Subcutaneous abdominal adipose tissue (tissue), 5 donors: ENCODE results near the gene ELK4.
A peak's percentile ranks its signal among the peaks of the same experiment; 100 is the strongest.

Experiments used
- H3K27ac ChIP-seq: one replicate; pipeline ENCODE4 v1.7.0; 2013; ENCODE audit warnings: low read depth, mild to moderate bottlenecking, inconsistent platforms, low read length, moderate library complexity
- H3K27me3 ChIP-seq, 5 donors: one replicate each; pipeline ENCODE4 v1.7.0; 2013; ENCODE audit warnings: low read length in 5 of 5, inconsistent platforms in 1 of 5; ENCODE audit not compliant: control insufficient read depth in 5 of 5, insufficient read depth in 4 of 5
- H3K36me3 ChIP-seq, 5 donors: one replicate each; pipeline ENCODE4 v1.7.0; 2013; ENCODE audit warnings: low read length in 5 of 5; ENCODE audit not compliant: control insufficient read depth in 5 of 5, insufficient read depth in 5 of 5
- H3K4me1 ChIP-seq, 5 donors: one replicate each; pipeline ENCODE4 v1.7.0; 2013; ENCODE audit warnings: low read length in 5 of 5, mild to moderate bottlenecking in 3 of 5, moderate library complexity in 1 of 5; ENCODE audit not compliant: control insufficient read depth in 5 of 5, insufficient read depth in 5 of 5
- H3K4me3 ChIP-seq, 5 donors: one replicate each; pipeline ENCODE4 v1.7.0; 2013; ENCODE audit warnings: low read length in 5 of 5, low read depth in 1 of 5
- H3K9ac ChIP-seq, 5 donors: one replicate each; pipeline ENCODE4 v1.7.0; 2013; ENCODE audit warnings: low read length in 5 of 5, mild to moderate bottlenecking in 4 of 5, moderate library complexity in 3 of 5
- H3K9me3 ChIP-seq, 5 donors: one replicate each; pipeline ENCODE4 v1.7.0; 2013; ENCODE audit warnings: low read length in 5 of 5; ENCODE audit not compliant: control insufficient read depth in 5 of 5
- donor health status: healthy.
- donor health status: healthy.
- donor health status: healthy.
- donor health status: healthy.
- donor health status: healthy.

The ELK4 gene

DNA sequence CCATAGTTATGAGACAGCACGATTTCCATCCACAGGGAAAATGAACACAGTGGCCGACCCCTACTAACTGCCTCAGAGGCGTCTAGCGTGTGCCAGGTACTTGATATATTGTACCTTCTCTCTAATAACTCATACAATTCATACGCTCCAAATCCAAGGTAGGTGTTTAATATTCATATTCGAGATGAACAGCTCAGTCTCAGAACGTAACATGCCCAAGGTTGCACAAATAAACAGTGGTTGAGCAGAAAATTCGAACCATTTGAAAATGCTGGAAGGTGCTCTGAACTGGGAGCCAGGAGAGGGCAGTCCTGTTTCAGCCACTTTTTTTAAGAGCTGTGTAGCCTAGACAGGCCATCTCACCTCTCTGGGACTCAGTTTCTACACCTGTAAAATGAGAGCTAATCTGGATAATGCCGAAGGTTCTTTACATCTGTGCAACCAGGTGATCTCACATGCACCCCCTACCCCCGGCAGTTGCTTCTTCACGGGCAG is 40.6 kb upstream of the ELK4 start:
- Histone ChIP-seq H3K27ac (no peak overlapping the region), H3K4me1 (peaks cover 0 to 24% (median 4%) of the 10 kb centered on the region in 5 donors), H3K27me3 (peaks cover 7 to 25% (median 15%) of the 10 kb centered on the region in 5 donors), H3K4me3 (no peak overlapping the region), H3K36me3 (no peaks in the 10 kb centered on the region), H3K9me3 (no peaks in the 10 kb centered on the region), H3K9ac (no peak overlapping the region)

DNA sequence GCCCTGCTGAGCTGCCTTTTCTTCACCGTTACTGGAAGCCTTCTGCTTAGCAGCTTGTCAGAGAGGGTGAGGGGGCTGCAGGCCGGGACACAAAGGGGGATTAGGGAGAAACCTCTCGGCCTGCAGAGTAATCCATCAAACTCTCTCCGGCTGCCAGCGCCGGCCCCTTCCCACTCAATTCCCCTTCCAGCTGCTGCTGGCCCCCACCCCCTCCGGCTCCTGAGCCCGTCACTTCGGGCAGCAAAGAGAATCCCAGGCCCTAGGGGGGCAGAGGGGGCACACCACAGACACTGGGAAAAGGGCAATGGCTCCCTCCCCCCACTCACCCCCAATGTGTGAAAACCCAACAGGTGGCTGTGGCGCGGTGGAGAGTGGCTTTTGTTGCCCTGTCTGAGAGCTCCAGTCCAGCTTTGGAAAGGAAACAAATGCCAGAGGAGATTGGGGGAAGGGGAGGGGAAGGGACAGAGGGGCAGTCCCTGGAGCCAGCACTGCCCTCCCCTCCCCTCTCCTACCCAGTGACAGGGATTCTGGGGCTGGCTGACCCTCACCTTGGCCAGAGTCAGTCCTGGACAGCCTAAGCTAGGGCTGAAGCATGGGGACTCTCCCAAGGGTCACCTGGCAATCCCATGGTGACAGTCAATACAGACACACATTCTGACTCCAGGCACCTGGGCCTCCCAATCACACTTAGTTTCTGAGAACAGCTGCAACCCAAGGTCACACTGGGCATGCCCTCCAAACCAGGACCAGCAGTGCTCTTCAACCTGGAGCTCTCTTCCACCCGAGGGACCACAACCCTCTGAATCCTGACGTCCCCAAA is 39.0 kb upstream of the ELK4 start:
- Histone ChIP-seq H3K4me3 (no peak overlapping the region), H3K27ac (no peak overlapping the region)

DNA sequence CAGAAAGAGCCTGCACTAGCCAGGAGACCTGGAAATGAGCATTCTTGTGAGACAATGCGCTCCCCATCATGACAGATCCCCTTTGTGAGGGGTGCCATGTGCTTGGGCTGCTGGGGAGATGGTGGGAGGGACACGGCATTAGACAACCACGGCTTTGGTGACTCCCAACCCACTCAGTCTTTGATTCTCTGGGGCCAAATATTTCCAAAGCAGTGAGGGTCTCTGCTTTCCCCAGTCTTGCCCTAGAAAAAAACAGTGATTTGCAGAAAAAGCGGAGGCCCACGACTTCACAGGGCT is 38.3 kb upstream of the ELK4 start:
- Histone ChIP-seq H3K9ac (no peak overlapping the region), H3K4me3 (no peak overlapping the region), H3K4me1 (peaks cover 0 to 28% (median 11%) of the 10 kb centered on the region in 5 donors), H3K36me3 (no peaks in the 10 kb centered on the region), H3K27ac (no peak overlapping the region), H3K9me3 (no peaks in the 10 kb centered on the region), H3K27me3 (peaks cover 10 to 28% (median 15%) of the 10 kb centered on the region in 5 donors)

More for the DNA sequence above, 39.0 kb upstream of the ELK4 start:
- no peak overlapping the region for H3K9ac ChIP-seq
- H3K4me1 ChIP-seq: peaks cover 0 to 24% (median 4%) of the 10 kb centered on the region in 5 donors
- no peaks in the 10 kb centered on the region for H3K9me3 ChIP-seq
- H3K36me3 ChIP-seq: no peaks in the 10 kb centered on the region
- peaks cover 10 to 28% (median 15%) of the 10 kb centered on the region in 5 donors for H3K27me3 ChIP-seq

DNA sequence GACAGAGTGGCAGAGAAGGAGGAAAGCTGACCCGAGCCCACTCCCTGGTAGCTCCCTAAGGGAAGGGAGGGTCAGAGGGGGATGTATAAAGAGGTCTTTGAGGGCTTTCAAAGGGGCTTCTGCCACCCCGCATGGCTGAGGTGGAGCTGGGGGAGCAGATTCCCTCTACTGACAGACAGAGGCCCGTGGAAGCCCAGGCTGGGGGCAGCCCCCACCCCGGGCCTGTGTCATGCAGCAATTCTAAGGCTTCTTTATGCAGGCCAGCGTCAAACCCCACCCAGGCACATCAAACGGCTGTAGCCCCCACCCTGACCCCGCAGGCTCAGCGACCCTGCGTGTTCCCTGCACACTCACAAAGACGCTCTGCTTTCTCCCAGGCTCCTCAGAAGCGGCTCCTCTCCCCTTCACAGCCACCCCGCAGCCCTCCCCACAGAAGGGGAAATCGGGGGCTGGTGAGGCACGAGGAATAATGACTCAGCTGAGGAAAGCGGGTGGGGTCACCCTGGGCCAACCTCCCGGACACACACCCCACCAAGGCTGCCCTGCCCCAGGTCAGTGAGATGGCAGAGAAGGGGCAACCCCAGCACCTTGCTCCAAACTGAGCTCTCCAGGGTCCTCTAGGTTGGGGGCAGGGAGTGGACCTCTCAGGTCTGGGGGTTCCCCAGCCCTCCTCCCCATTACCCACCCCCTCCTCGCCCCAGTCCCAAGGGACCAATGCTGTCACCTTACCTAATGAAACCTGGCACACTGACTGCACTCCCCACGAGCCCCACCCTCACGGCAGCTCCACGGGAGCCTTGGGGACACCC is 37.7 kb upstream of the ELK4 start:
- no peak overlapping the region for H3K27ac ChIP-seq
- peaks cover 10 to 28% (median 16%) of the 10 kb centered on the region in 5 donors for H3K27me3 ChIP-seq
- peaks cover 0 to 30% (median 15%) of the 10 kb centered on the region in 5 donors for H3K4me1 ChIP-seq
- no peaks in the 10 kb centered on the region for H3K9me3 ChIP-seq
- no peak overlapping the region for H3K4me3 ChIP-seq
- no peaks in the 10 kb centered on the region for H3K36me3 ChIP-seq
- no peak overlapping the region for H3K9ac ChIP-seq

DNA sequence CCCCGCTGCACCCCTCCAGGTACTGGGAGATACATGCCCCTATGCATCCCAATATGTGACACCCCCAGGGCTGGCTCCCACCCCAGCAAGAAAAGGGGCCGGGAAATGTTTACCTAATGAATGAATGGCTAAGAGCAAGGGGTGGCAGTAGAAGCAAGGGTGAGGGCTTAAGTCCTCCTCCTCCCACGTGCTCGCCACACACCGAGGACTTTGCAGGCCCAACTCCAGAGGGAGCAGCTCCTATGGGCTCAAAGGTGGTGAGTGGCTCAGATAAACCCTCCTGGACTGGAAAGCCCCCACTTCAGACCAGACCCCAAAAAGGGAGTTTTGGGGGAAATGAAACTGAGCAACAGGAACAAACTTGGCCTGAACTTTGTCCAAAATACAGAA is 37.1 kb upstream of the ELK4 start:
- Histone ChIP-seq H3K36me3 (no peaks in the 10 kb centered on the region), H3K9ac (peak overlapping the region in 1 of 5 donors; percentile 11), H3K9me3 (no peaks in the 10 kb centered on the region), H3K4me1 (peaks cover 0 to 30% (median 20%) of the 10 kb centered on the region in 5 donors), H3K4me3 (no peak overlapping the region), H3K27me3 (peaks cover 10 to 31% (median 17%) of the 10 kb centered on the region in 5 donors), H3K27ac (no peak overlapping the region)

DNA sequence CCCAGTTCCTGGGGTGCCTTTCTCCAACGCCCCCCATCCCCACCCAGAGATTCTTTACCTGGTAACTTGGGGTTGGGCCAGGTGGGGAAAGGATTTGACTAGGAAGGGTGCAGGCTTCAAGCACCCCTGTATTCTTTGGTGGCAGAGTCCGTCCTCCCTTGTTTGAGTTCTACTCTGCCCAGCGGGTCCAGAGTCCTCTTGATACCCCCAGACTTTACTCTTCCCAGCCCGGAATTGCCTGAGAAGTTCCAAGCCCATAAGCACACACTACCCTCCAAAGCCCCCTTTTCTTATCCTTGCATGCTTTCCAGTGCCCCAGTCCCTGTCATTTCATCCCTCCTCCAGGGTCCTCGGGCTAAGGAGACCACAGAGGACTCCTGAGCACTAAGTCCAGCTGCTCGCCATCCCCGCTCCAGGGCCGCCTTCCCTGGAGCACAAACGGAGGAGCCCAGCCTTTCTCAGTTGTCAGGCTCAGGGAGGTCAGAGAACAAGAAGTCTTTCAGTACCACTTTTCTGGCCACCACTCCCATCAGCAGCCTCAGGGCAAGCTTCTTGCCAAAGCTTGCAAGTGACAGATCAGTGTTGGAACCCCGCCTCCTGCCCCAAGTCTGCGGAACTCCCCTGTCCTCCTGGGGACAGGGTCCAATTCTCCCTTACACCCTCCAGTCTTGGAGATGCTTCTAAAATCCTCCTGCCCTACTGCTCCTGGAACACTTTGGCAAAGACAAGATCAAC is 36.3 kb upstream of the ELK4 start:
- Histone ChIP-seq H3K4me1 (peaks cover 0 to 30% (median 20%) of the 10 kb centered on the region in 5 donors), H3K27me3 (peaks cover 10 to 31% (median 17%) of the 10 kb centered on the region in 5 donors), H3K27ac (no peak overlapping the region), H3K36me3 (no peaks in the 10 kb centered on the region), H3K9ac (no peak overlapping the region), H3K4me3 (no peak overlapping the region), H3K9me3 (no peaks in the 10 kb centered on the region)

DNA sequence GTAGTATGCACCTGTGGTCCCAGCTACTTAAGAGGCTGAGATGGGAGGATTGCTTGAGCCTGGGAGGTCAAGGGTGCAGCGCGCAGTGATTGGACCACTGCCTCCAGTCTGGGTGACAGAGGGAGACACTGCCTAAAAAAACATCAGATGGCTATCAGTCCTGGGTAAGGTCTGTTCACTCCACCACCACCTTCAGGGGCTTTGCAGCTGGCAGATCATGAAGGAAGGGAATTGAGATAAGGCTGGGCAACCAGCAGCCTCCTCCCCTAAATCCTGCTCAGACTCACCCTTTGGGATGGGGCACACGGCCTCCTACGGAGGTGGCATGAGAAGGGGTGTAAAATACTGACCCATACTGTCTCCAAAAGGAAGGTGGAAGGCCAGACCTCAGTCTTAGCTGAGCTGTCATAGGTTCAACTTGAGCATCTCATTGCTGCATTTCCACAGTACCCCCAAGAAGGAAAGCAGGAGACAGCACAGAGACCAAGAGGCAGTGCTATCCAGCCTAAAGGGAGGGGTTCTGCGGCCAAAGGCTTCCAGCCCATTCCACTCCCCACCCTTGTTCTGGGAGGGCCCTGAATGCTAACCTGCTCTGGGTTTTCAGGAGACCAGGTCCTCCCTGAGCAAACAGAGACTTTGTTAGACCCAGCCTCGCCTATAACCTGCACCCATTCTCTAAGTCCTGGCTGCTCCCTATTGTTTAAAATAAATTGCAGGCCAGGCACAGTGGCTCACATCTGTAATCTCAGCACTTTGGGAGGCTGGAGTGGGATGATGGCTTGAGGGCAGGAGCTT is 34.8 kb upstream of the ELK4 start:
- Histone ChIP-seq H3K4me1 (peaks cover 0 to 30% (median 20%) of the 10 kb centered on the region in 5 donors), H3K27ac (no peak overlapping the region)

DNA sequence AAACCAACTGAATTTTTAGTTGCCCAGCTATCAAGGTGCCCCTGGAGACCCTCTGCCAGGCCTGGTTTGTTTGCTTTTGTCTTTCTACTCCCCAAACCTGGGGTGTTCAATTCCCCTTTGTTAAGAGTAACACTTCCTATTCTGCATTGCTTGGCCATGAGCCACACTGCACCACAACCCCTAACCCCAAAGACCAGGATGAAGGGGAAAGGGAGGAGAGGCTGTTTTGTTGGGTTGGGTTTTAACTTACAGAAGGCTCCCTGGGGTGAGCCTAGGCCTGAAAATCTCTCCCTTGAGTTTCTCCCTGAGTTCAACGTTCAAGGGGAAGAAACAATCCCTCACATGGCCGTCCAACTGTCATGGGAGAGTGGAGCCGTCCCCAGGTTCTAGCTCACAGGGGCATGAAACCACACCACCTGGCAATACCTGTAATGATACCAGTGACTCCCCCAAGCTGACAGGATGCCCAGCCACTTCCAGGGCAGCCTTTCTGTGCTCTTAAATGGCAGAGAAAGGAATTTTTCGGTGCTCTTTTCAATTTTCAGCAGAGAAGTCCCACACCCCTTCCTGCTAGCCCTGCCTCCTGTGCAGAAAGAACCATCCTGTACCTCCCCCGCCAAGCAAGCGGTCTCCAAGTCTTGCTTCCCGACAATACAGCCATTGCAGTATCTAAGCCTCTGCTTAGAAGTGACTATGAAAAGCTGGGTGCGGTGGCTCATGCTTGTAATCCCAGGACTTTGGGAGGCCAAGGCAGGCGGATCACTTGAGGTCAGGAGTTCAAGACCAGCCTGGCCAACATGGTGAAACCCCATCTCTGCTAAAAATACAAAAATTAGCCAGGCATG is 33.6 kb upstream of the ELK4 start:
- Histone ChIP-seq H3K4me1 (peaks cover 0 to 30% (median 20%) of the 10 kb centered on the region in 5 donors), H3K27me3 (peaks cover 4 to 22% (median 15%) of the 10 kb centered on the region in 5 donors), H3K27ac (no peak overlapping the region), H3K4me3 (no peak overlapping the region), H3K9ac (no peak overlapping the region), H3K36me3 (no peaks in the 10 kb centered on the region), H3K9me3 (no peaks in the 10 kb centered on the region)

More for the DNA sequence above, 34.8 kb upstream of the ELK4 start:
- H3K36me3 ChIP-seq: no peaks in the 10 kb centered on the region
- peaks cover 10 to 25% (median 17%) of the 10 kb centered on the region in 5 donors for H3K27me3 ChIP-seq
- no peak overlapping the region for H3K9ac ChIP-seq
- H3K9me3 ChIP-seq: no peaks in the 10 kb centered on the region
- H3K4me3 ChIP-seq: no peak overlapping the region
